Left colon (tissue), 2 donors: ENCODE measurements around the gene SRP68. TPM values are rescaled to one million over a fixed set of nuclear protein-coding genes. Genes with fewer than 3 reads are reported as not detected.

Source experiments
- ATAC-seq: fragments of 200-7000 bp; cut with Tn5 transposase; one replicate; pipeline ENCODE4 v1.9.1; 2020; ENCODE audit warnings: mild to moderate bottlenecking, moderate library complexity
- DNase-seq, 2 donors: peaks; one replicate each; pipeline ENCODE4 v3.0.0-alpha.2; 2020
- intact Hi-C, 2 donors: fragments of 100-400 bp; cut with DNase I in 1 of 2; cut with micrococcal nuclease in 1 of 2; formaldehyde crosslinking; loops; one replicate each; pipeline versions ENCODE4 v1.11.2 to v1.14.0; 2022; cut with DNase I, micrococcal nuclease
- total RNA-seq, 2 donors: library from RNA; stranded (reverse); fragmentation: NEBNext Ultra II Directional; extraction: Animal tissue kit (Norgen Biotek cat#: 25700); gene quantifications; one replicate each; pipeline ENCODE4 v1.2.1, GENCODE V29; 2021
- donor health status: DM: no; HTN: no; CAD: no.
- donor health status: DM: yes; HTN: yes; CAD: no.

Gene SRP68
- total RNA-seq, 2 donors from 2014 or later, result 49.9 to 56.5 TPM

DNA sequence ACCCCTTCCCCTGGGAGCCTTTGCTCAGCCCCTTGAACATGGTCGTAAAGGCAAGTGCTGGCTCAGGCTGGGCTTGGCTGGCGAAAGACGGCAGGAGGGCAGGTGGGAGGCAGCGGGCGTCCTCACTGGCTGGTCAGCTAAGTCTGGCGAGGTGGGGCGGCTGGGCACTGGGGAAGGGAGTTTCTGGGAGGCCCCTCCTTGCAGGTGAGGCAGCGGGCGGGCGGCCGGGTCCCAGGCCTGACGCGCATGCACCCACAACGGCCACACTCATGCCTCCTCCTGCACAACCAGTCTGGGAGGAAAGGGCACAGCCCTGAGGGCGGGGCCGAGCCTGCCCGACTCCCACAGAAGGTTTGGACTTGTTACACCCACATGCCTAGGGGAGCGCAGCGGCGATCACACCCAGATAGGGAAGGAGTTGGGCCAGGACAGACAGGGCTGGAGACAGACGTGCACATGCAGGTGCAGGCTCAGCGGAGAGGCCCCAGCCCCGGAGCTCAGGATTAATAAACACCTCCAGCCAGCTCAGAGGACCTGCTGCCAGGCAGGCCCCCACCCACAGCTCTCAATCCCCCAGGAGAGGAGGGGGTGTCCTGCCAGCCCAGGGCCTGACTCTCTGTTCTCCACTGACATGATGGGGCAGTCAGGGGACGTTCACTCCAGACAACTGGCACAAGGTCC, 45.0 kb downstream of the SRP68 start, which contains the start of gene EVPL:
TSS of gene EVPL (minus strand) at position 148 of the 681 bp plus-strand sequence. CDS start at position 40, 108 bp downstream.
- intact Hi-C loops, result no loop called here
- peak; percentile 89 to 94 for DNase-seq
- ATAC-seq, result peak; percentile 83

DNA sequence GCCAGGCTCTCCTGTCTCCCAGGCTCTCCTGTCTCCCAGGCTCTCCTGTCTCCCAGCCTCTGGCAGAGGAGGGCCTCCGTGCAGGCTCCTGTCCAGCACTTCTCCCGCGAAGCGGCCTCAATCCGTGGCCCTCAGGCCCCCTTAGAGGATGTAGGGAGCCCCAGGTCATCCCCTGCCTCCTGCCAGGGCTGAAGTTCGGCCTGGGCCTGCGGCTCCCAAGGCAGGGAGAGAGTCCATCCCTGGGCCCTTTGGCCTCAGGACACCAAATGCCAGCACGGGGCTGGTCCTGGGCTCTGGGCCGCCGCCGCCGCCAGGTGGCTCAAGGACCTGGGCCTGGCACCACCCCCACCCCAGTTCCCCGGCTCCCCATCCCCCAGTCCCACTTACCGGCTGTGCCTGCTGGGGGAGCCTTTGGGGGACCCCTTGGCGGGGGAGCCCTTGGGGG, 45.6 kb downstream of the SRP68 start:
- ATAC-seq (peak; percentile 36), DNase-seq (no peak)
- intact Hi-C loops, result no loop called here

DNA sequence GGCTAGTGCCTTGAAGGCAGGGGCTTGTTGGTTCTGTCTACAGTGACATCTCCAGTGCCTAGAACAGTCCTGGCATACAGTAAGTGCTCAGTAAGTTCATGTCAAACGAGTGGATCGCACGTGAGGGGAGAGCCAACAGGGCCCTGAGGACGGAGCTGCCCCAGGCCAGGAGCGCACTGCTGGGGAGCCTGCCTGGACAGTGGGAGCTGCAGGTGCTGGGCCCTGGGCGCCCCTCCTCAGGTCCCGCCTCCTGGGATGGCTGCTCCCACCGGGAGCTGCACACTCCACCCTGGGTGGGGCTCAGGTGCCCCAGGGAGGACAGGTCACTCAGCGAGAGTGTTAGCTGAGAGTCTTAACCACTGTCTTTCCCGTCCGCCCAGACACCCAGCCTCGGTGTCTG, 47.0 kb downstream of the SRP68 start:
- ATAC-seq (no peak), DNase-seq (no peak)
- intact Hi-C loops, result no loop called here

DNA sequence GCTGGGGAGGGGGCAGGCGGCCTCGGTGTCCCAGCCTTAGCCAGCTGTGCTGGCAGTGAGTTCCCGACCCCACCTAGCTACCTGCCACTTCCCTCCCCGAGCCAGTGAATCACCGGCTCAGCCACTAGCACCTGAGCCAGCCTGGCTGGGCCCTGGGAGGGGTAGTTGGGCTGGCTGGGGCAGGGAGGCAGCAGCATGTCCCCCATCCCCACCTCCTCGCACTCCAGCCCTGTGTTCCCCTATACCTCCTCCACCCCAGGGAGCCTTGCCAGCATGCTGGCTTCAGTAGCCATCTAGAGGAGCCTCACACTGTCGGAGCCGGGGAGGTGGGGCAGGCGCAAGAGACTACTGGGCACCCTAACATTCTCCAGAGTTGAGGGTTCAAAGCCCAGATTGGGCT, 48.0 kb downstream of the SRP68 start:
- DNase-seq (no peak), ATAC-seq (no peak)
- intact Hi-C loops, result no loop called here

DNA sequence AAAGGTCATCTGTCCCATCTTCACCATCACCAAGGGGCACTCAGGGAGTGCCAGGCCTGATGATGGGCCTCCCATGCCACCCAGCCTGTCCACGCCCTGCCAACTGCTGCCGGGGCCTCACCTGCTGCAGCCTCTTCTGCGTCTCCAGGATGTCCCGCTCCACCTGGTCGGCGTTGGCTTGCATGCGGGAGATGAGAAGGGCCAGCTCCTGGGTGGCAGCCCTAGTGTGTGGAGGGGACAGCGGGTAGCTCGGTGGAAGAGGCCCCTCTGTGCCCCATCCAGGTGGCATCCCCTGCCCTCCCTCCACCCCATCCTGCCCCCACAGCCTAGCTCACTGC, 48.4 kb downstream of the SRP68 start:
- ATAC-seq, result no peak
- no peak for DNase-seq
- intact Hi-C loops, result no loop called here

DNA sequence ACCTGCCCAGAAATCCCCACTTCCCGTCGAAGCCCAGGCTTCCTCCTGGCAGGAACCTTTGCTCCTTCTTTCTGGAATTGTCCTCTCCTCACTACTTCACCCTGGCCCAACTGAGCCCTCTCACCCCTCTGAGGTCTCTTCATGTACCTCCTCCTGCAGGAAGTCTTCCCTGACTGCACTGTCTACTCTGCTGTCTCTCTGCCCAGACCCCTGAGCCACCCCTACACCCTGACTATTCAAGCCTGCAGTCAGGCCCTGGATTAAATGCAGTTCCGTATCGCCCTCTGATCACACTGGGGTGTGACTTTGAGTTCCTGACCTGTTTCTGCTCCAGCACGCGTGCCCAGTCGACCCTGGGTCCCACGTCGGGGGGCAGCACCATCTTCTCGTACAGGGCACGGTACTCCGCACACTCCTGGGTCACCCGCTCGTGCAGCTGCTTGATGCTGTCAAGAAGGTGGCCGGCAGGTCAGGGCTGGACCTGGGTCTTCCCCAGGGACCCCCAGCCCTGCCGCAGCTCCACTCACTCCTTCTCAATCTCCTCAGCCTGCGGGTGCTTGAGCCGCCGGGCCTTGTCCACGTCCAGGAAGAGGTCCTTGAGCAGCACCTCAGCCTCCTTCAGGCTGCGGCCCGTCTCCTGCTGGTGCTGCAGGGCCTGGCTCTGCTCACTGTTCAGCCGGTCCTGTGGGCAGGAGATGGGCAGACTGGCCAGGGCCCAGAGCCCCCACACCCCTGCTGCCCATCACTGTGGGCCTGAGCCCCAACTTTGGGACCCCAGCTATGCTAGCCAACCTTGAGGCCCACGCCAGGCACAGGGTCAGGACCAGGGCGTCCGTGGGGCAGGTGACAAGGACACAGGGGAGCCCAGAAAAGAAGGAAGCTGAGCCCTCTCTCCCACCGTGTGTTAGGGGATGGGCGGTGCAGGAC, 49.1 kb downstream of the SRP68 start:
- intact Hi-C loops, result no loop called here
- ATAC-seq (no peak), DNase-seq (no peak)

DNA sequence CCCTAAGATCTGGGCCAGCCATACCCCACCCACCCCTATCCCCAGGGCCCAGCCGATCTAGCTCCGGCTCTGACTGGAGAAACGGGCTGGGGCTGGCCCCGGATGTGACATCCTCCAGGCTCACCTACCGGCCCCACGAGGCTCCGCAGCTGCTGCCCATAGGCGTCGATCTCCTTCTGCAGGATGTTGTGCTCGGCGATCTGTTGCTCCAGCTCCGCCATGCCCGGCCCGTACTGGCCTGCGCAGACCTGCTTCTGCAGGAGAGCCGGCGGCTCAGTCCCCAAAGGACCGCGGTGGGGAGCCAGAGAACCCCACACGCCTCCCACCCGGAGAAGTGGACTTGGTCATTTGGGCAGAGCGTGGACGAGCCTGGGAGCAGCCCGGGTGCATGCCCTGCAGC, 50.0 kb downstream of the SRP68 start:
- intact Hi-C loops, result no loop called here
- DNase-seq (no peak), ATAC-seq (no peak)

DNA sequence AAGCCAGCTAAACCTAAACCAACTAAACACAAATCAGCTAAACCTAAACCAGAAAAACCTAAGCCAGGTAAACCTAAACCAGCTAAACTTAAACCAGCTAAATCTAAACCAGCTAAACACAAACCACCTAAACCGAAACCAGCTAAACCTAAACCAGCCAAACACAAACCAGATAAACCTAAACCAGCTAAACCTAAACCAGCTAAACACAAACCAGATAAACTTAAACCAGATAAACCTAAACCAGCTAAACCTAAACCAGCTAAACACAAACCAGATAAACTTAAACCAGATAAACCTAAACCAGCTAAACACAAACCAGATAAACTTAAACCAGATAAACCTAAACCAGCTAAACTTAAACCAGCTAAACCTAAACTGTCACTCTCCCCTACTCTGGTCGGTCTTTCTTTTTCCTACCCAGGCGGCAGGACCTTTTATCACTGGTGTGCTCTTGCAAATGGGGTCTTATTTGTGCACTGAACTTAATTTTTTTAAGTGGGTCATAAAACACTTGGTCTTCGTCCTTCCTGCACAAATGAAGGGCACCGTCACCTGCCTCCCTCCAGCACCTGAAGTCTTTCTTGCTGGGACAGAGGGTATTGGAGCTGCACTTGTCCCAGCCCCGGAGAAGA, 52.4 kb downstream of the SRP68 start:
- DNase-seq, result no peak
- ATAC-seq, result no peak
- intact Hi-C loops, result no loop called here

DNA sequence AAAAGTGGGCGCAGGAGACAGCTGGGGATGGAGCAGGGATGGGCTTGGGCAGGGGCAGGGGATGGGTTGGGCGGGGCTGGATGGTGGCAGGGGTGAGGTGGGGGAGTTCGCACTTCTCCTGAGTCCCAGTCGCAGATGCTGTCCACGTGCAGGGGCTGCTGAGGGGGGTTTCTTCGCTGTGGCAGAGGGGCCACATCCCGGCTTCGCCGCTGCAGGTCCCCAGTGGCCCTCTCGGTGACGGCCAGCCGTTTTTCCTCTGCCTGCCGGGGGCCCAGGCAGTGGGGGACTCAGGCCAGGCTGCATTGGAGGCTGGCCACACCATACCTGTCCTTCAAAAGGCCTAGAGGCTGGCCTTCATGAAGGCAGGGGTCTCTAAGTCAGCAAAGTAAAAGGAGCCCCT, 53.5 kb downstream of the SRP68 start:
- no peak for ATAC-seq
- no peak for DNase-seq
- intact Hi-C loops, result no loop called here

DNA sequence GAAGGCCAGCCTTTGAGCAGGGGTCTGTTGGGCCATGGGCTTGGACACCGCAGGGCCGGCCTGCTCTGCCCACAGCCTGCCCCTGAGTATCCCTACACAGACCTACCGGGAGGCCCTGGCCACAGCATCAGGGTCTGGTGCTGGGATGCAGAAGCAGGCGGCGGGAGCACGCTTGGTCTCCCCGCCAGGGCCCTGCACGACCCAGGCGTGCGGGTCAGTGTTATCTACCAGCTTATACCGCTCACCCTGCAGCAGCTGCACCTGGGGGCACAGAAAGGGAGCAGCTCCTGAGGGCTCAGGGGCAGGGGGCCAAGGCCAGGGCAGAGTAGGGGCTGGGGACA, 54.0 kb downstream of the SRP68 start:
- DNase-seq, result no peak
- intact Hi-C loops, result no loop called here
- ATAC-seq, result no peak

DNA sequence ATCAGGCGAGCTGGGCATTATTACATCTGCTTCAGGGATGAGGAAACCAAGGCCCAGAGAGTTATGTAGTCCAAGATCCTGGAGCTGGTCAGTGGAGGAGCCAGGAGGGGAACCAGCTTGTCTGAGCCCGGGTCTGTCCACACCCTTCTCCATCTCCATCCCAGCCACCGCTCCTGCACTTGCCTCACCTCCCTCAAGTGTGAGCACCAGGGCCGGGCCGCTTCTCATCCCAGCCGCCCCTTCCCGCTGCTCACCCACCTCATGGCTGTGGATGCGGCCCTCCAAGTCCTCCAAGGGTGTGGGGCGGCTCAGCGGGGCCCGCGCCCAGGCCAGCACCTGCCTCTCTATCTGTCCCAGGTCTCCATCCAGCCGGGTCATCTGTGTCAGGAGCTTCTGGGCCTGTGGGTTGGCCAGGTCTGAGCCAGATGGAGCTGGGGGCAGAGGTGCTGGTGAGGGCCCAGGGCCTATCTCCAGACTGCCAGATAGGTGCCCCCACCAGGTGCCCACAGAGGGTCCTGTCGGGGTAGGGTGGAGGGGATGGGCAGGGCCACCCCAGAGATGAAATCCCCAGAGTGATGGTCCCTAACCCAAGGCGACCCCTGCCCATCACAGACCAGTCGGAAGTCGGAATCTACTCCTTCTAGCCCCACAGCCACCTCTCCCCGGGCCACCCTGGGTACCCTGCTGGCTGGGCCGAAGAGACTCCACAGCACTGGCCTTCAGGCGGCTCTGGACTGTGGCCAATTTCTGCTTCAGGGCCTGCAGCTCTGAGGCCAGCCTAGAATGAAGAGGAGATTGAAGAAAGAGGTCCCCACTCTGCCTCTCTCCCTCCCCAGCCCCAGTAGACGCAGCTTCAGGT, 54.6 kb downstream of the SRP68 start:
- no peak for DNase-seq
- intact Hi-C loops, result no loop called here
- ATAC-seq, result no peak

DNA sequence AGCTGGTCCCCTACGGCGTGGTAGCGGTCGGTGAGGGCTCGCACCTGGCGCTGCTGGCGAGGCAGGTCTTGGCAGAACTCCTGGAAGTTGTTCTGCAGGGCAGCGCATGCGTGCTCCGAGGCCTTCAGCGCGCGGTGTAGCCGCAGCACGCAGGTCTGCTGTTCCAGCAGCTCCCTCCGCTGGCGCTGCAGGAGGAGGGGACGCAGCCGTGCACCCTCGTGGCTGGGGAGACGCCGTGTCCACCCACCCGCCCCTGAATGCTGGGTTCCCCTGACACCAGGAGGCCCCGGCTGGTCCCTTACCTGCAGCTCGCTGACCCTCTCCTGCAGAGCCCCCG, 57.4 kb downstream of the SRP68 start:
- no peak for DNase-seq
- ATAC-seq, result peak; percentile 7
- intact Hi-C loops, result no loop called here

DNA sequence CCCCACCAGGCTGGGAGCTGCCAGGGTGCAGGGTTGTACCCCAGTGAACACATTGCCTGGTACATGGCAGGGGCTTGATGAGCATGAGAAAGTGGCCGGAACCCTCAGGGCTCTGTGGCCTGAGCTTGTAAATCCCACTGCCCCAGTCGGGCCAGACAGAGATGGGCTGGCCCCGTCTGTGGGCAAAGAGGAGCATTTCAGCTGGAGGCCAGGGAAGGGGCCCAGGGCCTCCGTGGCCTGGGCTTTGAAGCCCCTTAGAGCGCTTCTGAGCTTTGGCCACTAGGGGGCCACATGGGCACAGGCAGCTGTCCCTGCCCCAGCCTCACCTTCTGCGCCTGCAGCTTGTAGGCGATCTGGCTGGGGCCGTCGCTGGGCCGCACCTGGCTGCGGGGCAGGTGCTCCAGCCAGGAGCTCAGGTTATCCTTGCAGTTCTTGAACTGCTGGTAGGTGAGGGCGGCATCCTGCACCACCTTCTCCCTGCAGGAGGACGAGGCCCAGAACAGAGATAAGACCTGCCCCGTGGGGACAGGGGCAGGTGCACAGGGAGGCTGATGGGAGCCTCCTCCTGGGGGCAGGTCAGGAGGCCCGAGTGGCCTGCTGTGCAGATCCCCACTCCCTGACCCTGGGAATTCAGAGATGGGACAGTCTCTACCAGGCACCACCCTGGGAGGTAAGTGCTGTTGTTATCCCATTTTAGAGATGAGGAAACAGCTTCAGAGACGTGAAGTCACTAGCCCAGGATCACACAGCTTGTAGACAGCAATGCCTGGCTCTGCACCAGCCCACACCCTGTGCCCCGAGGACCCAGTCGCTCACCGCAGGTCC, 58.0 kb downstream of the SRP68 start:
- peak; percentile 91 for ATAC-seq
- DNase-seq, result peak; percentile 67 to 83
- intact Hi-C loops, result no loop called here

DNA sequence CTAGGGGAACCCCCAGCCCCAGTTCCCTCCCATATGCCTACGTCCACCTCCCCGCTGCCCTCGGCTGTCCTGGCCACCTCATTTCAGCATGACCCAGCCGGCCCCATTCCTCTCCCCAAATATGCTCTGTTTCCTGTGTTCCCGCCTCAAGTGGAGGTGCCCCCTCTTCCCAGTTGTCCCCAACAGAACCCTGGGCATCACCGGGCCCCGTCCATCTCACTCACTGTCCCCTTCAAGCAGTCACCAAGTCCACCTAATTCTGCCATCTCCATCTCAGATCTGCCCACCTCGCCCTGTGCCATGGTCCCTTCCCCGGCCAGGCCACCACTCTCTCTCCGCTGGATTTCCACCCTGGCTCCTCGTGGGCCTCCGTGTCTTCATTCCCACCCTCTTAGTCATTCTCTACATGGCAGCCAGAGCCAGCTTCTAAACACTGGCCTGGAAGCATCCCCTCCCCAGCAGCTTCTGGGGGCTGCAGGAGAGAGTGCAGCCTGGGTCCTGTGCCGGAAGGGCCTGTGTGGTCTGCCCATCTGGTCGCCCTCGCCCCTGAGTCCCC, 58.9 kb downstream of the SRP68 start:
- DNase-seq, result no peak
- ATAC-seq, result no peak
- intact Hi-C loops, result no loop called here

DNA sequence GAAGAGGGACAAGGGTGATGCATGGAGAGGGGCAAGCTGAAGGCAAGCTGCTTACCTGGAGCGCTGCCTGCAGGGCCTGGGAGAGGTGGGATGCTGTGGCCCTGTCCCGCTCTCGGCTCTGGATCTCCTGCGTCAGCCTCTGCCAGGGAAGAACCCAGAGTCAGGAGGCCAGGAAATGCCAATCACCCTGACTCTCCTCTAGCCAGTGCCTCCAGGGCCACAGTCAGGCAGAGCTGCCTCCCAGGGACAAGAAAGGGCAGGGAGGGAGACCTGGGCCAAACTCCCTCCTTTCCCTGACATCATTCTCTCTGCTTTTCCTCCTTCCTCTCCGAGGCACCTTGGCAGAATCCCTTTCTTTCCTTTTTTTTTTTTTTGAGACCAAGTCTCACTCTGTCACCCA, 60.4 kb downstream of the SRP68 start:
- DNase-seq (no peak), ATAC-seq (no peak)
- intact Hi-C loops, result no loop called here

DNA sequence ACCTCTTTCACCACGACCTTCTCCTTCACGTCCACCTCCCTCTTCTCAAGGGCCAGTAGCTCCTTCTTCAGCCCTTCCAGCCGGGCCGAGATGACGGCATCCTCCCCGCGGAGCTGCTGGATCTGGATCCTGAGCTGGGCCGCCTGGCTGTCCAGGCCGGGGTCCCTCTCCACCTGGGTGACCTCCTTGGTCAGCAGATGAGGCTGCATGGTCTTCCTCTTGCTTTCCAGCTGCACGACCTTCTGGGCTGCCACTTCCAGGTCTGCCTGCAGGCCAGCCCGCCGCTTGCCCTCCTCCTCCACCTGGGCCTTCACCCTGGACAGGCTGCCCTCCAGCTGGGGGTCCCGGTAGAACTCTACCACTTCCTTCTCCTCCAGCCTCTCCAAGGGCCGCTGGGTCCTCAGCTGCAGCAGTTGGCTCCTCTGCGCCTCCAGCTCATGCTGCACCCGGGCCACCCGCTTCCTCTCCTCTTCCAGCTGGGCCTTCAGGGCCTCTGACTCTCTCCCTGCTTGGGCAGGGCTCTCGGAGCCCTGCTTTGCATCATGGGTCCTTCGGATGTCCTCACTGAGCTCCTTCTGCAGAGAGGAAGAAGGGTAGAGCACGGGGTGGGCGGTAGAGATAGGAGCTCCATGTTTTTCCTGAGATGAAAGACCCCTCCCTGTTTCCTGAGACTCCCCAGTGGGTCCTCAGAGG, 62.2 kb downstream of the SRP68 start:
- intact Hi-C loops, result loop anchor here in 1 of 2 donors (10.0 kb wide), 1 partner anchor 285 kb away; no protein-coding TSS in a partner anchor
- no peak for DNase-seq

DNA sequence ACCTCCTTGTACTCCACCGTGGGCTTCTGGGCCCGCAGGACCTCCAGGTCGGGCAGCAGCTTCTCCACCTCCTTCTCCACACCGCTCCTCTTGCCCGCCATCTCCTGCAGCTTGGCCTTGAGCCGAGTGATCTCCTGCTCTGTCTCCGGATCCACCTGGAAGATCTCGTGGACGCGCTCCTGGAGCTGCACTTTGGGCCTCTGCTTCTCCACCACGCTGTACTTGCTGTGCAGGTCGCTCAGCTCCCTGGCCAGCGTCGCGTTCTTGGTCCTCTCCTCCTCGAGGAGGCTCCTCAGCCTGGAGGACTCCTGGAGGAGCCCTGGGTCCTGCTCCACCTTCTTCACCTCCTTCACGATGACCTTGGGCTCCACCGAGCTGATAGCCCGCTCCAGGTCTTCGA, 62.9 kb downstream of the SRP68 start:
- ATAC-seq (no peak), DNase-seq (no peak)
- intact Hi-C loops, result loop anchor here in 1 of 2 donors (10.0 kb wide), 1 partner anchor 285 kb away; no protein-coding TSS in a partner anchor

More for the DNA sequence above, 62.2 kb downstream of the SRP68 start:
- no peak for ATAC-seq
